ENCODE data around the gene ZNF592. TPM values are rescaled to one million over a fixed set of nuclear protein-coding genes. Genes with fewer than 3 reads are reported as not detected.

Gene ZNF592
- total RNA-seq, 4 donors from 2014 or later: 4.7 to 48.2 (median 11.7) TPM

- H3K4me1 ChIP-seq: no peaks in the 10 kb centered on the region
- no peak overlapping the region for H3K4me3 ChIP-seq
- H3K36me3 ChIP-seq: no peaks in the 10 kb centered on the region
- intact Hi-C loops (cut with DNase I; ENCODE audit: low total_unique reads): no loop called here
- peak overlapping the region; percentile 48 to 76 for H3K27ac ChIP-seq
- TF ChIP-seq CTCF (IDR thresholded peaks at IDR 0.05): no peak
- TF ChIP-seq POLR2A (IDR thresholded peaks at IDR 0.05): no peak
- H3K27me3 ChIP-seq: no peaks in the 10 kb centered on the region
- H3K9me3 ChIP-seq: no peaks in the 10 kb centered on the region
- no peak for DNase-seq
Observed at GRCh38 chr15:84819291-84819768, 70.9 kb downstream of the ZNF592 start.

GRCh38 chr15:84819791-84820190 lies 71.4 kb downstream of the ZNF592 start:
- intact Hi-C loops (cut with DNase I; ENCODE audit: low total_unique reads): no loop called here
- no peak for DNase-seq
- Histone ChIP-seq H3K4me3 (no peak overlapping the region), H3K9me3 (no peaks in the 10 kb centered on the region), H3K36me3 (no peaks in the 10 kb centered on the region), H3K4me1 (no peaks in the 10 kb centered on the region), H3K27me3 (no peaks in the 10 kb centered on the region), H3K27ac (peak overlapping the region; percentile 48 to 76)
- TF ChIP-seq CTCF (IDR thresholded peaks at IDR 0.05) (no peak), POLR2A (IDR thresholded peaks at IDR 0.05) (no peak)

GRCh38 chr15:84821501-84822021 lies 73.2 kb downstream of the ZNF592 start:
- no peak overlapping the region for H3K4me3 ChIP-seq
- no peaks in the 10 kb centered on the region for H3K4me1 ChIP-seq
- H3K9me3 ChIP-seq: no peaks in the 10 kb centered on the region
- intact Hi-C loops (cut with DNase I; ENCODE audit: low total_unique reads): no loop called here
- DNase-seq: peak; percentile 77 to 81
- no peaks in the 10 kb centered on the region for H3K36me3 ChIP-seq
- H3K27ac ChIP-seq: peak overlapping the region; percentile 40 to 76
- H3K27me3 ChIP-seq: no peaks in the 10 kb centered on the region
- peak; percentile 43 to 55 (median 44) for TF ChIP-seq CTCF (IDR thresholded peaks at IDR 0.05)
- TF ChIP-seq POLR2A (IDR thresholded peaks at IDR 0.05): no peak

- DNase-seq: peak in 1 of 2 donors; percentile 38
- TF ChIP-seq CTCF (IDR thresholded peaks at IDR 0.05): no peak
- intact Hi-C loops (cut with DNase I; ENCODE audit: low total_unique reads): no loop called here
- H3K36me3 ChIP-seq: no peaks in the 10 kb centered on the region
- H3K27ac ChIP-seq: peak overlapping the region; percentile 40 to 76
- no peaks in the 10 kb centered on the region for H3K4me1 ChIP-seq
- H3K27me3 ChIP-seq: no peaks in the 10 kb centered on the region
- no peak overlapping the region for H3K4me3 ChIP-seq
- no peaks in the 10 kb centered on the region for H3K9me3 ChIP-seq
Observed at GRCh38 chr15:84822653-84823281, 74.4 kb downstream of the ZNF592 start.

DNA sequence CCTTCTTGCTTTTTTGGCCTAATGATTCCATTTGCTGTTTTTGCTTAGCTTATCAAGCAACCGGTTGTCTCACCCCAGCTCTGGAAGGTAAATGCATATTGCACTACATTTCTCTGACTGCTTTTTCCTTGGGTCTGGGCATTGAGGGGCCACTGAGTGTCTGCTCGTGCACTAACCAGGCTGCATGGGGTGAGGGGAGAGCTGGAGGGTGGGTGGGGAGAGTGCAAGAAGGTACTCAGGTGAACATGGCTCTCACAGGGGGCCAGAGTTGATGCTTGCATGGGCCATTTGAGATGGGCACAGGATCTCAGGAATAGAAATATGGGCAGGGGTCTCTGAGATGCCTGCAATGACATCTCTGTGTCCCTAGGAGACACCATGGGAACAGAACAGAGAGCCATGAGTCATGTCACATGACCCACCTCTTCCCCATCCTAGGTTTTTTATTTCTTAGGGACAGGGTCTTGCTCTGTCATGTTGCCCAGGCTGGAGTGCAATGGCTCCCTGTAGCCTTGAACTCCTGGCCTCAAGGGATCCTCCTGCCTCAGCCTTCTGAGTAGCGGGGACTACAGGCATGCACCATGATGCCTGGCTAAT lies 75.0 kb downstream of the ZNF592 start:
- Histone ChIP-seq H3K9me3 (no peaks in the 10 kb centered on the region), H3K27ac (peak overlapping the region; percentile 10 to 60), H3K27me3 (no peaks in the 10 kb centered on the region), H3K36me3 (no peaks in the 10 kb centered on the region), H3K4me3 (no peak overlapping the region), H3K4me1 (no peaks in the 10 kb centered on the region)
- no peak for DNase-seq
- intact Hi-C loops (cut with DNase I; ENCODE audit: low total_unique reads): no loop called here
- TF ChIP-seq POLR2A (IDR thresholded peaks at IDR 0.05) (no peak), CTCF (IDR thresholded peaks at IDR 0.05) (no peak)
